ENCODE measurements around the gene OMD. TPM values are rescaled to one million over a fixed set of nuclear protein-coding genes. Genes with fewer than 3 reads are reported as not detected.

The OMD gene
- total RNA-seq, 1 experiment from 2014 or later, result not detected

GRCh38 chr9:92369075-92369474 is 55.2 kb downstream of the OMD start:
- DNase-seq (ENCODE audit: low read depth), result no peak

Other genes starting within 250 kb of the OMD start
- gene IARS1, start 130.8 kb downstream of the OMD start, total RNA-seq (2014; rRNA removed; shearing (Covaris generic)), result 275 and 302 TPM in 2 replicates
- 31.9 and 44.3 TPM in 2 replicates for gene NOL8, start 99.1 kb downstream of the OMD start, total RNA-seq (2014; rRNA removed; shearing (Covaris generic))
- 7.6 and 12.7 TPM in 2 replicates for gene CENPP, start 98.5 kb downstream of the OMD start, total RNA-seq (2014; rRNA removed; shearing (Covaris generic))
- gene OGN, start 19.9 kb downstream of the OMD start, total RNA-seq (2014; rRNA removed; shearing (Covaris generic)), result not detected in 2 replicates
- not detected in 2 replicates for gene ASPN, start 58.0 kb upstream of the OMD start, total RNA-seq (2014; rRNA removed; shearing (Covaris generic))
- gene ECM2, start 111.5 kb upstream of the OMD start, total RNA-seq (2014; rRNA removed; shearing (Covaris generic)), result 0.15 and 0.17 TPM in 2 replicates
- 31.3 and 39.0 TPM in 2 replicates for gene IPPK, start 245.7 kb upstream of the OMD start, total RNA-seq (2014; rRNA removed; shearing (Covaris generic))